ACHN (cell line): ENCODE results near the gene TRIM48.
"Not testable (repeated sequence)": the region's sequence is repeated elsewhere in the genome, so short reads cannot be mapped to it uniquely, and the experiment has no call there.

Experiments
- DNase-seq: peaks from one replicate; pipeline ENCODE4 v3.0.0-alpha.2; 2015
- in situ Hi-C: cut with HindIII; loops from 2 replicates; pipeline ENCODE4 v1.10.0; 2017; ENCODE audit warnings: low sequenced_read_pairs, low pct_ligation_motif_present, low pct_unique_long_range_greater_than_20kb

TRIM48 gene

GRCh38 chr11:55261855-55262254, at the start of gene TRIM48:
TSS of gene TRIM48 (plus strand) at chr11:55262155. CDS start at chr11:55262268, 113 bp downstream.
- DNase-seq, in situ Hi-C loops: not testable (repeated sequence)

GRCh38 chr11:55238316-55238715, 23.6 kb upstream of the TRIM48 start:
- DNase-seq, in situ Hi-C loops: not testable (repeated sequence)

GRCh38 chr11:55263081-55263480, 1.1 kb downstream of the TRIM48 start:
- in situ Hi-C loops, result no loop called here
- no peak for DNase-seq
